Thyroid gland (tissue), 4 donors: ENCODE results near the gene MAFB. TPM values are rescaled to one million over a fixed set of nuclear protein-coding genes. Genes with fewer than 3 reads are reported as not detected.

ENCODE experiments used
- DNase-seq, 2 donors: peaks; one replicate each; pipeline ENCODE4 v3.0.0-alpha.2; 2019
- H3K27ac ChIP-seq, 3 donors: fragments of 200-600 bp; sonication (generic); 1 replicate in 2 of 3; 2 replicates in 1 of 3; pipeline ENCODE4 v1.5.1; 2016 to 2019; ENCODE audit warnings: mild to moderate bottlenecking in 1 of 3, moderate library complexity in 1 of 3
- H3K27me3 ChIP-seq: fragments of 200-600 bp; sonication (generic); one replicate; pipeline ENCODE4 v1.5.1; 2019
- H3K36me3 ChIP-seq, 2 donors: fragments of 200-600 bp; sonication (generic); one replicate each; pipeline ENCODE4 v1.5.1; 2016 to 2019
- H3K4me1 ChIP-seq, 2 donors: fragments of 200-600 bp; sonication (generic); one replicate each; pipeline ENCODE4 v1.5.1; 2017 to 2019
- H3K4me3 ChIP-seq, 3 donors: fragments of 200-600 bp; sonication (generic); replicated peaks in 1 of 3; 1 replicate in 2 of 3; 2 replicates in 1 of 3; pipeline ENCODE4 v1.5.1; 2016; ENCODE audit warnings: mild to moderate bottlenecking in 1 of 3
- H3K9me3 ChIP-seq: fragments of 200-600 bp; sonication (generic); one replicate; pipeline ENCODE4 v1.5.1; 2017
- CTCF ChIP-seq, 6 experiments: fragments of 200-600 bp in 3 of 6; fragments of 450-650 bp in 3 of 6; sonication (generic) in 3 of 6; IDR thresholded peaks; one replicate each; pipeline ENCODE4 v1.5.1; 2016 to 2019; ENCODE audit warnings: antibody characterized with exemption in 6 of 6, mild to moderate bottlenecking in 2 of 6, inconsistent platforms in 1 of 6, moderate library complexity in 1 of 6
- POLR2A ChIP-seq, 2 donors: fragments of 450-650 bp; IDR thresholded peaks; one replicate each; pipeline ENCODE4 v1.6.1; 2017; ENCODE audit warnings: antibody characterized with exemption in 2 of 2, mild to moderate bottlenecking in 2 of 2, moderate library complexity in 1 of 2
- WGBS, 2 donors: methylation state at CpG; one replicate each; pipeline ENCODE4 v1.1.5; 2017; 5-methylcytosine and 5-hydroxymethylcytosine counted together
- intact Hi-C: fragments of 100-400 bp; cut with DNase I; formaldehyde crosslinking; loops from one replicate; pipeline ENCODE4 v1.15.1; 2023
- total RNA-seq, 4 donors: library from RNA; depleted of rRNA; stranded (reverse); fragments of >200 nt; gene quantifications; one replicate each; pipeline ENCODE4 v1.2.3, GENCODE V29; 2016

MAFB gene
- total RNA-seq, 4 donors from 2014 or later, result 34.4 to 46.1 (median 43.5) TPM

- no peak overlapping the region for H3K4me3 ChIP-seq
- no peak for TF ChIP-seq CTCF (IDR thresholded peaks at IDR 0.05)
- DNase-seq, result no peak
- no peaks in the 10 kb centered on the region for H3K9me3 ChIP-seq
- intact Hi-C loops, result loop anchor here (5.0 to 10.0 kb wide), 3 partner anchors 429 to 807 kb away; no protein-coding TSS in a partner anchor
- no peak overlapping the region for H3K27ac ChIP-seq
- peaks cover 0 to 7% of the 10 kb centered on the region in 2 donors for H3K4me1 ChIP-seq
- H3K27me3 ChIP-seq, result no peaks in the 10 kb centered on the region
- H3K36me3 ChIP-seq, result no peaks in the 10 kb centered on the region
- WGBS, 2 donors, result 64 to 79% methylated on average over 27 to 29 of the region's 29 CpGs
Measured at GRCh38 chr20:40691566-40692239, 2.7 kb upstream of the MAFB start.

GRCh38 chr20:40690836-40691565, 2.0 kb upstream of the MAFB start:
- Histone ChIP-seq H3K27me3 (no peaks in the 10 kb centered on the region), H3K4me1 (peaks cover 0 to 7% of the 10 kb centered on the region in 2 donors), H3K36me3 (no peaks in the 10 kb centered on the region), H3K4me3 (peak overlapping the region in 1 of 3 donors; percentile 60), H3K27ac (no peak overlapping the region), H3K9me3 (no peaks in the 10 kb centered on the region)
- WGBS, 2 donors, result 58 to 62% methylated on average over 39 to 40 of the region's 45 CpGs
- no peak for DNase-seq
- TF ChIP-seq POLR2A (IDR thresholded peaks at IDR 0.05), result no peak
- TF ChIP-seq CTCF (IDR thresholded peaks at IDR 0.05), result no peak
- intact Hi-C loops, result loop anchor here (5.0 to 10.0 kb wide), 3 partner anchors 429 to 806 kb away; no protein-coding TSS in a partner anchor

- DNase-seq, result peak; percentile 94 to 96
- Histone ChIP-seq H3K9me3 (no peaks in the 10 kb centered on the region), H3K27me3 (no peaks in the 10 kb centered on the region), H3K36me3 (no peaks in the 10 kb centered on the region), H3K4me3 (peak overlapping the region; percentile 13 to 60 (median 17)), H3K27ac (peak overlapping the region; percentile 94 to 98 (median 96)), H3K4me1 (peaks cover 5 to 14% of the 10 kb centered on the region in 2 donors)
- TF ChIP-seq POLR2A (IDR thresholded peaks at IDR 0.05), result peak in 1 of 2 donors; percentile 31
- TF ChIP-seq CTCF (IDR thresholded peaks at IDR 0.05), result peak; percentile 74 to 95 (median 86)
- intact Hi-C loops, result loop anchor here (5.0 to 10.0 kb wide), 4 partner anchors 428 to 925 kb away; partner anchors contain the start of gene CHD6
- 6 to 8% methylated on average over 56 to 72 of the region's 84 CpGs for WGBS, 2 donors
Measured at GRCh38 chr20:40689943-40690835, 1.2 kb upstream of the MAFB start.

GRCh38 chr20:40688129-40689099, 622 bp downstream of the MAFB start:
- WGBS, 2 donors, result 0 to 1% methylated on average over 24 to 28 of the region's 120 CpGs
- H3K27me3 ChIP-seq, result no peaks in the 10 kb centered on the region
- intact Hi-C loops, result loop anchor here (10.0 kb wide), 1 partner anchor 926 kb away; the partner anchor contains the start of gene CHD6
- H3K36me3 ChIP-seq, result no peaks in the 10 kb centered on the region
- TF ChIP-seq CTCF (IDR thresholded peaks at IDR 0.05) (no peak), POLR2A (IDR thresholded peaks at IDR 0.05) (no peak)
- H3K4me3 ChIP-seq, result peak overlapping the region; percentile 73 to 84 (median 75)
- peak; percentile 44 to 53 for DNase-seq
- H3K4me1 ChIP-seq, result peaks cover 5 to 32% of the 10 kb centered on the region in 2 donors
- no peaks in the 10 kb centered on the region for H3K9me3 ChIP-seq
- peak overlapping the region; percentile 67 to 98 (median 96) for H3K27ac ChIP-seq
